ENCODE results near the gene FYB2.
"Not testable (repeated sequence)": the region's sequence is repeated elsewhere in the genome, so short reads cannot be mapped to it uniquely, and the experiment has no call there.

The FYB2 gene

DNA sequence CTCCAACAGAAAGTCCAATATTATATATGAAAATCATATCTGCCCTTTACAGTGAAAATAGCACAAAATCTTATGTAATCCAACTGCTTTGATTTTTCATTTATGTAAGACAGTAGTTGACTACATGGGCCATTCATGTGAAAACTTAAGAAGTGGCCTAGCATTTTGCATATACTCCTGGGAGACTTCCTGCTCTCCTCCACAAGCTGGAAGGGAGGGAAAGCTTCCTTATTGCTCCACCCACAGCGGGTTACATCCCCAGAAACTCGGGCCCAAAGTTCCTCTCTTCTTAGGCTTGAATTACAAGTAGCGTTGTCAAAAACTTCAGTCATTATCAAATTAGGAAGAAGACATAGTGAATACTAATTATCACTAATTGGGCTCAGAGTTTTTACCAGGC is 29.2 kb downstream of the FYB2 start:
- DNase-seq = no peak

DNA sequence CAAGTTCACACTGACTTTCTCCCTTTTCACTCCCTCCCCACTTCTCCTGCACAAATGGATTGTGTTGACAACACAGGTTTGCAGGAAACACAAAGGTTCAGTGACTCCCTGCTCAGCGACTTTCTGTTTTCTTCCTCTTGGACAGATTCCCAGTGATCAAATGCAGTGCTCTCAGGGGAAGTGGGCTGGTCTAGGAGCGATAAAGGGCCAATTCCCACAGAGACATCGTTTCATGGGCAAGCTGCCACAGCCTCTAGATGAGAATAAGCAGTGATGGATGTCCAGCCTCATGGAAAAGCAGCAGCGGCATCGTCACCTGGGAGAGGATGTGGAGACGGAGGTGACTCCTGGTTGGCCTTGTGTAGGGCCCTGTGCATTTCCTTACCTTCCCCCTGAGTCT is 30.6 kb downstream of the FYB2 start:
- DNase-seq = no peak

DNA sequence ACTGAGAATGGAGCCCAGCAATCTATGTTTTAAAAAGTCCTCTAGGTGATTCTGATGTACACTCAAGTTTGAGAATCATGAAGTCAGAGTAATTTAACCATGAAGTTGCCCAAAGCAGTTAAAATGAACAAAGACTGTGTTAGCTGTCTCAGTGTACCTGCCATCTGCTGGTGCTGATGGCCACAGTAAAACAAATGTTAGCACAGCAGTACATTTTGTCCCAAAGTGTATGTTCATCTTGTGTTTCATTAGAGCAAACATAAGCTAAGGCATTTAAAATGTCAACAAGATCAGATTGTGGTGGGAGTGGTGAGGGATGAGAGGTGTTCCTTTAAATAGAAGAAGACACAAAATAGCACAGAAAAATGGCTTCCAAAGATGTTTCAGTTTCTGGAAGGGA is 31.1 kb downstream of the FYB2 start:
- no peak for DNase-seq

DNA sequence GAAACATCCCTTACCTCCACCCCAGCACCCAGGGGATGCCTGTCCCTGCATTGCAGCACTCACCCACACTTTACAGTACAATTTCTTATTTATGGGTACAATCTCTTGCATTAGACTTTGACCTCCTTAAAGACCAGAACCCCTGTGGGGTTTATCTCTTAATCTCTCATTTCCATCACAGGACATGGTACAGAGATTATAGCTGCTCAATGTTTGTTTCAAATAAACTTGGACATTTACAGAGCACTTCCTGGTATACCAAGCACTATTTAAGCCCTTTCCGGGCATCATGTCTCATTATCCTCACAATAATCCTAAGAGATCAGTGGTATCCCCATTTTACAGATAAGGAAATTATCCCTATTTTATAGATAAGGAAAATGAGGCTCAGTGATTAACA is 31.9 kb downstream of the FYB2 start:
- DNase-seq = no peak

DNA sequence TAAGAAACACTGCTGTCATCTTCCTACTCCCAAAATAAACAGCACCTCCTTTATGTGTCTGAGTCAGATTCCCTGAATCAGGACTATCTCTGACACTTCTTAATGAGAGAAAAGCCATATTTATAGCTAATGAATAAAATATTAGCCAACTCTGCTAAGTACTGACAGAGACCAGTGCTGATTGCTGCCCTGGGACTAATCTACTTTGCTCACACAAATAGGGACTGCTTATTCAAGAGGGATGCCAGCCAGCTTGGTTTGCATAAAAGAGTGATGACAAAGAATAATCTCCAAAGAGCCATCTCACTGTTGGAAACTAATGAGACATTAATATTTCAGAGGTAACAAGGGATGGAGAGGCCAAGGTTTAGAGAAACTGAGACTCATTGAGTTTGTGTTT is 36.4 kb downstream of the FYB2 start:
- no peak for DNase-seq

DNA sequence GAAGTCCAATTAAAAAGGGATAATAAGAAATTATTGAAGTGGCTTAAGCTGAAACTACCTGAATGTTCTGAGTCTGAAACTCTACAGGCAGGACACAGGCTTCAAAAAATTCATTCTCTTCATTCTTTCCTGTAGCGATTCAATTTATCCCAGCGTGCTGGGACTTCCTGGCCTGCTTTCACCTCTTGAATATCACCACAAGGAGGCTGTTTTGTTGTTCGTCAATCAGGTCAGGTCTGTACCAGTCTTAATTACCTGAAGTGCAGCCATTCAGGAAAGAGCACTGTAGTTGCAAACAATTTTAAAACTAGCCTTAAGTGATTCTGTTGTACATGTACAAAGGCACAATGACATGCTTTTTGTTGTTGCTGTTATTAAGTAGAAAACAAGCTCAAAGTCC is 38.4 kb downstream of the FYB2 start:
- no peak for DNase-seq

DNA sequence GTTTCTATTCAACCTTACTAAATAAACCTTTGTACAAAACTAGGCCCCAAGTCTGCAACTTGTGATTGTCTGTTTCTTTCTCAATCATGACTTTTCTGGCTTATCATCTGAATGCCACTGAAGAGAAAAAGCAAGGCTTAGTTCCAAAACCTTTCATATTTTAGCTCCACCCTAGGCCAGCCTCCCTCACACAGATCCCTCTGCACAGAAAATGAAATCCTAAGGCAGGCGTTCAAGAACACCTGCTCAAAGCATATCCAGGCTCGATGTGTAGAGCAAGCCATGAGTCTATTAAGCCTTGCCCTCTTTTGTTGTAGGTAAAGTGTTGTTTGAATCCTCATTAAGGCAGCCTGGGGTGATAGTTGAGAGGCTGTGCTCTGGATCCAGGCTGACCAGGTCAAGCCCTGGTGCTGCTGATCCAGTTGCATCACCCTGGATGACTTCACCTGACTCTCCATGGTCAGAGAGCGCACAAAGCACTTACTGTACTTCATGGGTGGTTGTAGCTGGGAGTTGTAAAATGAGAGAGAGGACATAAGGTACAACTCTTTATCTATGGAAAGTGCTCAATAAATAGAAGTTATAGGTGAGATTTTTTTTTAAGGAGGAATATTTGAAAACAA is 39.0 kb downstream of the FYB2 start:
- no peak for DNase-seq

DNA sequence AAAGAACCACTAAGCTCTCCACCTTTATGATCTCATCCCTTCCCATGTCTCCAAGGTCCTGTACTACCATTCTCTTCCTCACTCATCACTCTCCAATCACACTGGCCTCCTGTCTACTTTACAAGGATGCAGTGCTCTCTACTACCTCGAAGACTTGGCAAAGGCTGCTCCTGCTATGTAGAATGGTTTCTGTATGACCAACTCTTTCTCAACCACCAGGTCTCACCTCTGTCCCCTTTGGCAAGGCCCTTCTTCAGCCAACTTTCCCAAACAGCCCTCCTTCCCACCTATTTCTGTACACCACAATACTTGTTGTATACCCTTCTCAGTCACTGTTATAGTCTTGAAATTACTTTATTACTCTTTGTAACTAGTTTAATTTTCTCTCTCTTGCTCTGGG is 41.2 kb downstream of the FYB2 start:
- no peak for DNase-seq

DNA sequence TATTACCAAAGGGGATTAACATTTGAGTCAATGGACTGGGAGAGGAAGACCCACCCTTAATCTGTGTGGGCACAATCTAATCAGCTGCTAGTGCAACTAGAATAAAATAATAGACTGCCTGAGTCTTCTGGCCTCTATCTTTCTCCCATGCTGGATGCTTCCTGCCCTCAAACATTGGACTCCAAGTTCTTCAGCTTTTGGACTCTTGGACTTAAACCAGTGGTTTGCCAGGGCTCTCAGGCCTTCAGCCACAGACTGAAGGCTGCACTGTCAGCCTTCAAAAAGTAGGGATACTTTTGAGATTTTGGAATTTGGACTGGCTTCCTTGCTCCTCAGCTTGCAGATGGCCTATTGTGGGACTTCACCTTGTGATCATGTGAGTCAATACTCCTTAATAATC is 44.5 kb downstream of the FYB2 start:
- DNase-seq = not testable (repeated sequence)

DNA sequence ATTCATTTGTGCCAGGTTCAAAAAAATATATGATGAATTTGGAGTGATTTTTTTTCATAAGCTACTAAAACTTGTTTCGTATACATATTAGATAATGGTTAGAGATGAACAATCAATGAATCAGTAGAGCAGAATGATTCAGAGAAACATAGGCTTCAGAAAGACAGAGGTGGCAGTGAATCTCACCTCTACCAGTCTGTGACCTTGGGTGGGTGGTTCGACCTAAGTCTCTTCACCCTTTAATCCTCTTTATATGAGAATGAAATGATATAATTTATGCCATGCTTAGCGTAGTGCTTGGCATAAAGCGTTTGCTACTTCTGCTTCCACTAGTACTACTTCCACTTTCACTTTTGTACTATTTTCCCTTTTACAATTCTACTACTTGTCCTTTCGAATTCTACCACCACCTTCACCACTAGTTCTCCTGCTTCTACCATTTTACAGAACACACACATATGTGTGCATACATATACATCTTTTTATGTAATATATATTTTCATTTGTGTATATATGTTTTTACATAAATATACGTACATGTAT is 45.1 kb downstream of the FYB2 start:
- DNase-seq = no peak

DNA sequence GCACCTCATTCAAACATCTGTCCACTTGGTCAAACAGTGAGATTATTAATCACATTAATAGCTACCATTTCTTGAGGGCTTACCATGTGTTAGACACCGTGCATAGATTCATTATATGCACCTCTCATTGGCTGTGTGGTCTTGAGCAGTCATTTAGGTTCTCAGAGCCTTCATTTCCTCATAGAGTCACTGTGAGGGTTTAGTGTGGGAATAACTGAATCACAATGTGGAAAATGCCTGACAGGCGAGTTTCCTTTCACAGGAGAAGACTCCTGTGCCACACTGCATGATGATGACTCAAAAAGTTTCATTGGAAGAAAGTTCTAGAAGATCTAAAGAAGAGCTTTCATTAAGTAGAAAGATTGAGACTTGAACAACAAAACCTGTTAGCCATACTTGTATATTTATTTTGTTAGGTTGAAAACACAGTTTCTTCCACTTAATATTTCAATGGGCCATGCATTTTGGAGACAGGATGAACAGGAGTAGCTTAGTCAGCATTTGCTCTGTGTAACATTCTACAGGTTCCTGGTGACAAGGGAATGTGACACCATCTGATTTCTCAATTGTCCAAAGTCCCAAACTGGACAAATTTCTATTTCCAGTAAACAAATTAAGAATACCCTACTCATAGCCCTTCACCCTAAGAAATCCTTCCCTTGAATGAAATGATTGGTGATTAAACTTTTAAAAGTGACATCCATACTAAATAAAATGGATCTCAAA is 45.7 kb downstream of the FYB2 start:
- DNase-seq = no peak

DNA sequence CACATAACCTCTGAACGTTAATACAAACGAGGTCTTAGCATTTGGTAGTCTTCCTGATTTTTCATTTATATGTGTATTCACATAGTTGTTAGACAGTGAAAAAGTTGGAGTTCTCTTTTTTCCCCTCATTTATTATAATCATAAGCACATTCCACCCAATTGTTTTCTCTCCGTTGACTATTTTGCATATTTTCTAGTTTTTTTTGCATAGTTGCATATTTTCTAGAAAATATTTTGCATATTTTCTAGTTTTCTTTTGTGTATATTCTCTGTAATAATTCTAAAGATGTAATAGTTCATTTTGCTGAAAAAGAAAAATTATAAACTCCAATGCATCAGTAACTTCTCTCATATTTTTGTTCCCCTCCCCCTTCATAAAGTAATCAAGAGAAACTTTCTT is 47.5 kb downstream of the FYB2 start:
- DNase-seq = no peak

DNA sequence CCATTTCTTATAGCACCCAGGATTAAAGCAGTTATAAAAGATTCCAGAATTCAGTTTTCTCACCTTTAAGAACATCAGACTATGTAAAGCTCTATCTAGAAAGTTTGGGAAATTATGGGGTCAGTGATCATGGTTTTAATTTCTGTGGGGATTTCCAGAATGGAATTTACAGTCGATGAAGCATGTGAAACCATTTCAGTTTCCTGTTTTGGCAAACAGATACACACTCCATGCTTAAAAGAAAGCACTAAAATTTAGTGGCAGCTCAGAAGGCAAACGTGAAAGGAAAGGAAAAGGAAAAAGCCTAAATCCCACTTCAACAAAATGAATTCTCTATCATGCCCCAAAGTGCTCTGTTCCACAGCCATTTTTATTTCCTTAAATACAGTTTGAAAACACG is 60.4 kb downstream of the FYB2 start:
- DNase-seq = no peak

DNA sequence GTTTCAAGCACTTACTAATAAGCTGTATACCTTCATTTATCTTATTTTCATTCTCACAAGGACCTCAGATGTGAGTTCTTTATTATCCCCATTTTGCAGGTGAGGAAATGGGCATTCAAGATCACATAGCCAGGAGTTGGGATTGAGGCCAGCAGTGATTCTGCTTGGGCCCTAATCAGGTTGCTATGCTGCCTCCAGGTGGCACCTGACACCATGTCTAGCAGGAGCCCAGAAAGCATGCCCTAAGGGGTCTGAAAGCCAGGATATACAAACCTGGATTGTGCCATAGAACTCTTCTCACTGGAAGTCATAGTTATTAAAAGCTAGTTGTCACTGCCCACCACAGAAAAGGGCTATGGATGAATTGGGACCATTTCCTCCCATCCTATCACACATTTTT is 61.1 kb downstream of the FYB2 start:
- no peak for DNase-seq

DNA sequence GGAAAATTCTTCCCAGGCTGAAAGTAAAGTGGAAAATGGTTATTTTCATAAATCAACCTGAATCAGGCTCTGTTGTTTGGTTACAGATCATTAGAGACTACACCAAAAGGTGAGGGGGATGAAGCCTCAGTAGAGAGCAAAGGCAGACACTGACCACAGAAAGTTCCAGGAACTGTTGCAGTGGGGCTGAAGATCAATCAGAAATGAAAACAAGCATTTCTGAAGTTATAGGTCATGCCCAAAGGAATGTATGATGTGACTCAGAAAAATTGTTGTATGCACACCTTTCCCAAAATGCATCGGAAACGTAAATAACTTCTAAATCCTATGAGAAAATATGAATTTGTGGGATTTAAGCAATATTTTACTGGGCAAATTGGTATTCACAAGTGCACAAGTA is 63.3 kb downstream of the FYB2 start:
- DNase-seq = no peak

DNA sequence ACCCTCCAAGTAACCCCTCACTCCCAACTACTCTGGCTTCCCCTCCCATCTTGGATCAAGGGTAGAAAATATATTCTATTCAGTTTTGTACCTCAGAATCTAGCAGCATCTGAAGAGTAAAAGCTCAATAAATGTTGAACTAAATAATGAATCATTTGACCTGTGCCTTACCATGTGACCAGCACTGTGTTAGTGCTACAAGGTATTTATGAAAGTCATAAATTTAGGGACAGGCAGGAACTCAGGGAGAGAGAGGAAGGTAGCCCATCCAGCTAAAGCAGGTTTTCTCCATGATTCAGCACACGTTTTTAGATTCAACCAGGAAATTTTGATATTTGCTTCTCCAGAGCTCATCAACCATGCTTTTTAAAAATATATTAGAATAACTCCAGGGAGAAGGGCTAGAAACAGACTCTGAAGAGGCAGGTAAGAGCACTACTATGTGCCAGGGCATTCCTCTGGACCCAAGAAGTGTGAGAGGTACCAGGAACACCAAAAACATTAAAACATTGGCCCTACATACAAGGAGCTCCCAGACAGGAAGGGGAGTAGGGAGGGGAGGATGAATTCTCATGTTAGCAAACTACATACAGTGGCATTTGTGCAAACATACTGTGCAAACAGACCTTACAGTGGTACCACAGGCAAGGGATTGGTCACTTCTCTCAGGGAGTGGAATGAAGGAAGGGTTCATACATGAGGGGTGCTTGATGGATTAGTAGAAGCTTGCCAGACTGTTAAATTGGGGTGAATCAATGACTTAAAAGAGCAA is 64.3 kb downstream of the FYB2 start:
- no peak for DNase-seq

DNA sequence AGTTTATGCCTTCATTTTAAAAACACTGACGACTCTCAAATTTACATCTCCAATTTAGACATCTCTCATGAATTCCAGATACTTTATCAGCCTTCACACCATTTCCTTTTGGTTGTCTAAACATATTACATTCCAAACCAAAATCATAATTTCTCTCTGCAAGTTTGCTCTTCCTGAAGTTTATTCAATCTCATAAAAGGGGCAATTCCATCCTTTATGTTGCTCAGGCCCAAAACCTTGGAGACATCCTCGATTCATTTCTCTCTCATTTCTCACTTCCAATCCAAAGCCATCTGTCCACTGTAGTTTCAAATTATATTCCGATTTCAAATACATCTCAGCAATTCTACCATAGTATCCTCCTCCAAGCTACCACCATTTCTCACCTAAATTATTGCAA is 74.0 kb downstream of the FYB2 start:
- no peak for DNase-seq

DNA sequence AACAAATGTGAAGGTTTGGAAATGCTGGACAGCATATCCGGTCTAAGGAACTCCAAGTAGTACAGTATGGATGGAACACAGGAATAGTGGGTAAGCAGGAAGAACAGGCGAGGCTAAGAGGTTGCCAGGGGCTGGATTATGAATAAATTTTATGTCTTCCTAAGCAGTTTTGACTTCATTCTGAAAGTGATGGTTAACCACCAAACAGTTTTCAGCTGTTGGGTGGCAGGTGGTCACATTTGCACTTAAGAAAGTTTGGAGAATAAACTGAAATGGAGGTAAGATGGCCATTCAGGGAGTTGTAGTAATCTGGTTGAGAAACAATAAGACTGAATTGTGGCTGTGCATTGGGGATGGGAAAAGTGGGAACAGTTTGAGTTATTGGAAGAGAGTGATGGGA is 90.2 kb downstream of the FYB2 start:
- no peak for DNase-seq

DNA sequence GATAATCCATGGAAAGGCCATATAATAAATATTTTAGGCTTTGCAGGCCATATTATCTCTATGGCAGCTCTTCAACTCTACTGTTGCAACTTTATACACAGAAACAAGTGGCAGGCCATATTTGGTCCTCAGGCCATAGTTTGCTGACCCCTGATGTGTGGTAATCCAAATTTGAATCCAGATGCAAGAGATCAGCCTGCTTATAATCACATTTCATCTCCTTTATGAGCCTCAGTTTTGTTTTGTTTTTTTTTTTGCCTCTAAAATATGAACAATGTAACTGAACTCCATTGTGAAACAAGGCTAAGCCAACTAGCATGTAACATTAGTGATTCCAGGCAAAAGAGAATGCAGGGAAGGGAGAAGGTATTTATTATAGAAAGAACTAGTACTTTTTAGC is 92.5 kb downstream of the FYB2 start:
- DNase-seq = no peak

DNA sequence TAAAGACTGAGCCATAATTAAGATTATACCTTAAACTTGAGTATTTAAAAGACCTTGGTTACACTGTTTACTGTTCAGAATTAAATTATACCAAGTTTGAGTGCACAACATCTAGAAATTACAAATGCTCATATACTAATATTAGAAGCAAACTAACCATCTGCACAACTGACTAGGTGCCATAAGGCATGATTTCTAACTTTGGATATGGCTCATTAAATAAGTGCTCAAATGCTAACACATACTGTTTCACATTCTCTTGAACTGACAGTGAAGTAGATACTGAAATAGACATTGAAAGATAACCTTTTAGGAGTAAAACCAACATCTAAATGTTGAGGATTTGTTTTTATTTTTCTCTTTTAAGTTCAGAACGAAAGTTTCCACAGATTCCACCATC is 100.0 kb downstream of the FYB2 start:
- DNase-seq = no peak

DNA sequence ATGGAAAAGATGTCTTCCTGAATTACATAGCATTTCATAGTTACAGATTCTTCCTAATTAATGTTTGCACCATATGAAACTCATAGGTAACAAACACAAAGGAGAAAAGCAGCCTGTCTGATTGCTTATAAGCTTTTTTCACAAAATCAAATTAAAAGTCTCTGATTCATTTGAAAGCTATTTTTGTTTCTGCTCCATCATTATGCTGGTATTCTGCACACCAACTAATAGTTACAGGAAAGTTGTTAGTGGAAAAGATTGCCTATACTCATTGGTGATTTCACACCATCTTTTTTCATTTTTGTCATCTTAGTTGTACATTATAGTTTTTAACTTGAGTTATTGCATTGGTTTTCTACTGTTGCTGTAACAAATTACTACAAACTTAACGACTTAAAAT is 104.0 kb downstream of the FYB2 start:
- DNase-seq = no peak

DNA sequence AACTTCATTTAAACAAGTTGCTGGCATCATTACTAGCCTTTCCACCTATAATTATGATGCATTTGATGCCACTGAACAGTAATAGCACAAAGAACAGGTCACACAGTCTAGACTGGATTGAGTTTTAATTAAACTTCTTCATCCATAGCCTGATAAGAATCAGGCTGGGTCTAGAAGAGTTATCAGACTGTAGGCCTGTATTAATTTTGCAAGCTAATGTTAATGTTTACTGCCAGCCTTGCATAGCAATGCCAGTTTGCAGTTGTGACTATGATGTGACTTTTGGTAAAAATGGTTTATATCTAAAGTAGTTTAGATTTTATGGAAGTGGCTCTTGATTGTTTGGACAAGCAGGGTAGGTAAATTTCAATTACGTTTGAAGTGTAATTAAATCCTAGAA is 106.1 kb downstream of the FYB2 start:
- DNase-seq = no peak

DNA sequence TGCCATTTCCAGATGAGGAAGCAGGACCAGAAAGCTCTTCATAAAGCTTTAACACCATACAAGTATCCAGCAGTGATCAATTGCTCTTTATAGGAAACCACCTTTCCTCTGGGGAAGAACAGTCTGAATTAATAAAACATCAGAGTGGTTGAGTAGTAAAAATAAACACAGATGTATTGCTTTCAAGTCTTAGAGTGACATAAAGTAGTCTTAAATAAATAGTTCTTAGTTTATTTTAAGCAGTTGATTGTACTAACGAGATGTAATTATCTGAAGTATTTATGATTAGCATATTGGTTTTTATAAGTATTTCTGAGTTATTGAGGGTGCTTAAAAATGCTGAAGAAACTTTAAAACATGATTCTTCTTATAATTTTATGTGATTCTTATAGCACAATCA is 107.1 kb downstream of the FYB2 start:
- DNase-seq = no peak

DNA sequence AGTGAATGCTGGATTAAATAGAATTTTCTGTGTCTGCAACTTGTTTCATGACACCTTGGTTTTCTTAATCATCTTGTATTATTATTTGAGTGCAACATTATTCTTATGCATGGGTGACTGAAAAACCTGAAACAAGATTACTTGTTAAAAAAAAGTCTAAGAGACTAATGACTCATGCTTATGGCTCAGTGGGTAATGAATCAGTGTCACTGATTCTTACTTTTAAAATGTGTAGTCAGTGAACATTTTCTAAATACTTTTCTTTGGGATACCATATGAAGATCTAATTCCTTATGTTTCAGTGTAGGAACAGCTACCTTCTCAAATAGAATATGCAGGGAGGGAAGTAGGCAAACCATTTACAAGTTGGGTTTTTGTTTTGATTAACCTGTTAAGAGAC is 108.6 kb downstream of the FYB2 start:
- no peak for DNase-seq
